GM12878 (cell line): Measurements from ENCODE around the gene PRDX1.

Experiments used
- BRCA1 ChIP-seq: IDR thresholded peaks from 2 replicates; pipeline ENCODE4 v1.6.1; 2011; ENCODE audit warnings: low read depth, low read length, improper control_type of control experiment
- CHD4 ChIP-seq: fragments of 200-600 bp; sonication (generic); IDR thresholded peaks from 2 replicates; pipeline ENCODE4 v1.6.1; 2016; ENCODE audit warnings: mild to moderate bottlenecking
- NR2C1 ChIP-seq: fragments of 450-650 bp; IDR thresholded peaks from 2 replicates; pipeline ENCODE4 v1.6.1; 2017; ENCODE audit warnings: antibody characterized with exemption, mild to moderate bottlenecking, moderate library complexity
- TBL1XR1 ChIP-seq: IDR thresholded peaks from 2 replicates; pipeline ENCODE4 v1.6.1; 2012; ENCODE audit warnings: low read depth, low read length, improper control_type of control experiment

GRCh38 chr1:45518910-45519309 lies 2.8 kb downstream of the PRDX1 start:
- TF ChIP-seq BRCA1 (no peak), CHD4 (no peak), TBL1XR1 (no peak), NR2C1 (no peak)
